ENCODE results near the gene BABAM2.
"Not testable (repeated sequence)": the region's sequence is repeated elsewhere in the genome, so short reads cannot be mapped to it uniquely, and the experiment has no call there.

The BABAM2 gene

GRCh38 chr2:28217042-28217740 lies 326.7 kb downstream of the BABAM2 start:
- DNase-seq, result no peak

GRCh38 chr2:28219138-28219537 lies 328.6 kb downstream of the BABAM2 start:
- peak; percentile 47 for DNase-seq

- DNase-seq, result no peak
These were observed 329.3 kb downstream of the BABAM2 start for GRCh38 chr2:28219758-28220368.

- DNase-seq, result peak; percentile 96
These were observed 334.3 kb downstream of the BABAM2 start for GRCh38 chr2:28224648-28225472.

- DNase-seq, result peak; percentile 50
These were observed 335.0 kb downstream of the BABAM2 start for GRCh38 chr2:28225473-28226080.

- no peak for DNase-seq
These were observed 336.0 kb downstream of the BABAM2 start for GRCh38 chr2:28226558-28226957.

- no peak for DNase-seq
These were observed 337.0 kb downstream of the BABAM2 start for GRCh38 chr2:28227498-28227897.

GRCh38 chr2:28228434-28228995 lies 338.0 kb downstream of the BABAM2 start:
- DNase-seq, result peak; percentile 52

GRCh38 chr2:28231110-28231631 lies 340.6 kb downstream of the BABAM2 start:
- DNase-seq, result peak; percentile 53

- DNase-seq, result no peak
These were observed 341.8 kb downstream of the BABAM2 start for GRCh38 chr2:28232295-28232694.

GRCh38 chr2:28233164-28233676 lies 342.7 kb downstream of the BABAM2 start:
- peak; percentile 58 for DNase-seq

GRCh38 chr2:28234807-28235206 lies 344.3 kb downstream of the BABAM2 start:
- no peak for DNase-seq

GRCh38 chr2:28239207-28239606 lies 348.7 kb downstream of the BABAM2 start:
- DNase-seq, result no peak

GRCh38 chr2:28240937-28241336 lies 350.4 kb downstream of the BABAM2 start:
- no peak for DNase-seq

- no peak for DNase-seq
These were observed 356.8 kb downstream of the BABAM2 start for GRCh38 chr2:28247290-28247689.

GRCh38 chr2:28247734-28248133 lies 357.2 kb downstream of the BABAM2 start:
- DNase-seq, result no peak

GRCh38 chr2:28248511-28248910 lies 358.0 kb downstream of the BABAM2 start:
- no peak for DNase-seq

GRCh38 chr2:28250006-28250405 lies 359.5 kb downstream of the BABAM2 start:
- peak; percentile 85 for DNase-seq

GRCh38 chr2:28251337-28251736 lies 360.8 kb downstream of the BABAM2 start:
- no peak for DNase-seq

- DNase-seq, result no peak
These were observed 361.8 kb downstream of the BABAM2 start for GRCh38 chr2:28252311-28252710.

GRCh38 chr2:28253543-28253942 lies 363.0 kb downstream of the BABAM2 start:
- no peak for DNase-seq

GRCh38 chr2:28255231-28255630 lies 364.7 kb downstream of the BABAM2 start:
- not testable (repeated sequence) for DNase-seq

All from fibroblast of skin of abdomen (primary cell).